Measurements from ENCODE around the gene NHERF2.

DNA sequence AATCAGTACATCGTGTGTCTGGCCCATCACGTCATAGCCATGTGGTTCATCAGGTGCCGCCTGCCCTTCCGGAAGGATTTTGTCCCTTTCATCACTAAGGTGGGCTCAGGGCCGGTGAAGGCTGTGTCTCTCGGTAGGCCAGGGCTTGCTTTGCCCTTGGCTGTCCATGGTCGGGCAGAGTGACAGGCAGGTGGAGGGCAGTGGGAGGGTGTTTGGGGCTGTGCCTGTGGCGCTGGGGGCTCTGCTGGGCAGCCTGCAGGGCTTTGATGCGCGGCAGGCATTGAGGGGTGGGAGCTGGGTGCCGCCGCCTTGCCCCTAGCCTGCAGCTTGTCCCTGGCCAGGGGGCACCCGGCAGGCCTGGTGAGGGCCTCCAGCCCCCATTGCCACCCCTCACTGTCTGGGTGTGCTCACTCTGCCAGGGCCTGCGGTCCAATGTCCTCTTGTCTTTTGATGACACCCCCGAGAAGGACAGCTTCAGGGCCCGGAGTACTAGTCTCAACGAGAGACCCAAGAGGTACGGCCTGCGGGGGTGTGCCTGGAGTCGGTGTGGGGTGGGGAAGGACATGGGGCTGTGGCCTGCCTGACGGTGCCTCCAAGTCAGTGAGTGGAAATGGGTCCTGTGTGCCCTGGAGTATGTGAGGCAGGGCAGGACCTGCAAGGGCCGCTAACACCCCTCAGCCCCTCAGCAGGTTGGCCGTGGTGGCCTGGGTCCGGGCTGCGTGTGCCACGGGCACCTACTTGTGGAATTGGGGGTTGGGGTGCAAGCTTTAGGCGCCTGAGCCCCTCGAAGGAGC is 49.6 kb downstream of the NHERF2 start:
- TF ChIP-seq, protein P1, sequence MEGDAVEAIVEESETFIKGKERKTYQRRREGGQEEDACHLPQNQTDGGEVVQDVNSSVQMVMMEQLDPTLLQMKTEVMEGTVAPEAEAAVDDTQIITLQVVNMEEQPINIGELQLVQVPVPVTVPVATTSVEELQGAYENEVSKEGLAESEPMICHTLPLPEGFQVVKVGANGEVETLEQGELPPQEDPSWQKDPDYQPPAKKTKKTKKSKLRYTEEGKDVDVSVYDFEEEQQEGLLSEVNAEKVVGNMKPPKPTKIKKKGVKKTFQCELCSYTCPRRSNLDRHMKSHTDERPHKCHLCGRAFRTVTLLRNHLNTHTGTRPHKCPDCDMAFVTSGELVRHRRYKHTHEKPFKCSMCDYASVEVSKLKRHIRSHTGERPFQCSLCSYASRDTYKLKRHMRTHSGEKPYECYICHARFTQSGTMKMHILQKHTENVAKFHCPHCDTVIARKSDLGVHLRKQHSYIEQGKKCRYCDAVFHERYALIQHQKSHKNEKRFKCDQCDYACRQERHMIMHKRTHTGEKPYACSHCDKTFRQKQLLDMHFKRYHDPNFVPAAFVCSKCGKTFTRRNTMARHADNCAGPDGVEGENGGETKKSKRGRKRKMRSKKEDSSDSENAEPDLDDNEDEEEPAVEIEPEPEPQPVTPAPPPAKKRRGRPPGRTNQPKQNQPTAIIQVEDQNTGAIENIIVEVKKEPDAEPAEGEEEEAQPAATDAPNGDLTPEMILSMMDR (conservative IDR thresholded peaks at IDR 0.05; ENCODE audit: low read depth in 2 of 2) = no peak
- no peak for TF ChIP-seq JUNB (IDR thresholded peaks at IDR 0.05; ENCODE audit: unreplicated experiment)
- TF ChIP-seq EZH2 (IDR thresholded peaks at IDR 0.05; ENCODE audit: low read depth, unreplicated experiment) = no peak
- TF ChIP-seq, protein P2, sequence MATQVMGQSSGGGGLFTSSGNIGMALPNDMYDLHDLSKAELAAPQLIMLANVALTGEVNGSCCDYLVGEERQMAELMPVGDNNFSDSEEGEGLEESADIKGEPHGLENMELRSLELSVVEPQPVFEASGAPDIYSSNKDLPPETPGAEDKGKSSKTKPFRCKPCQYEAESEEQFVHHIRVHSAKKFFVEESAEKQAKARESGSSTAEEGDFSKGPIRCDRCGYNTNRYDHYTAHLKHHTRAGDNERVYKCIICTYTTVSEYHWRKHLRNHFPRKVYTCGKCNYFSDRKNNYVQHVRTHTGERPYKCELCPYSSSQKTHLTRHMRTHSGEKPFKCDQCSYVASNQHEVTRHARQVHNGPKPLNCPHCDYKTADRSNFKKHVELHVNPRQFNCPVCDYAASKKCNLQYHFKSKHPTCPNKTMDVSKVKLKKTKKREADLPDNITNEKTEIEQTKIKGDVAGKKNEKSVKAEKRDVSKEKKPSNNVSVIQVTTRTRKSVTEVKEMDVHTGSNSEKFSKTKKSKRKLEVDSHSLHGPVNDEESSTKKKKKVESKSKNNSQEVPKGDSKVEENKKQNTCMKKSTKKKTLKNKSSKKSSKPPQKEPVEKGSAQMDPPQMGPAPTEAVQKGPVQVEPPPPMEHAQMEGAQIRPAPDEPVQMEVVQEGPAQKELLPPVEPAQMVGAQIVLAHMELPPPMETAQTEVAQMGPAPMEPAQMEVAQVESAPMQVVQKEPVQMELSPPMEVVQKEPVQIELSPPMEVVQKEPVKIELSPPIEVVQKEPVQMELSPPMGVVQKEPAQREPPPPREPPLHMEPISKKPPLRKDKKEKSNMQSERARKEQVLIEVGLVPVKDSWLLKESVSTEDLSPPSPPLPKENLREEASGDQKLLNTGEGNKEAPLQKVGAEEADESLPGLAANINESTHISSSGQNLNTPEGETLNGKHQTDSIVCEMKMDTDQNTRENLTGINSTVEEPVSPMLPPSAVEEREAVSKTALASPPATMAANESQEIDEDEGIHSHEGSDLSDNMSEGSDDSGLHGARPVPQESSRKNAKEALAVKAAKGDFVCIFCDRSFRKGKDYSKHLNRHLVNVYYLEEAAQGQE (IDR thresholded peaks at IDR 0.05; ENCODE audit: unreplicated experiment) = no peak
